ENCODE measurements around the gene CAMK2B. TPM values are rescaled to one million over a fixed set of nuclear protein-coding genes. Genes with fewer than 3 reads are reported as not detected.

CAMK2B gene
- total and polyA plus RNA-seq, 2 of the 13 experiments (the other 11 are each of a cell fraction or from before 2014, with no cell fraction given): 0.27 to 0.48 TPM

- TF ChIP-seq FIP1L1 (IDR thresholded peaks at IDR 0.05; ENCODE audit: borderline replicate concordance, insufficient read depth, low read depth, low read length) (no peak), POGK (CRISPR knock-in tag; conservative IDR thresholded peaks at IDR 0.05) (no peak), SMAD3 (CRISPR knock-in tag; IDR thresholded peaks at IDR 0.05) (no peak), RFX3 (CRISPR knock-in tag; IDR thresholded peaks at IDR 0.05) (peak; percentile 77), HMGXB4 (CRISPR knock-in tag; IDR thresholded peaks at IDR 0.05; ENCODE audit: borderline replicate concordance in 1 of 2, low read depth in 1 of 2) (no peak), MED13 (CRISPR knock-in tag; IDR thresholded peaks at IDR 0.05) (no peak), ZNF331 (CRISPR knock-in tag; IDR thresholded peaks at IDR 0.05) (no peak), ZNF562 (CRISPR knock-in tag; IDR thresholded peaks at IDR 0.05; ENCODE audit: borderline replicate concordance) (no peak), SIN3A (IDR thresholded peaks at IDR 0.05; ENCODE audit: borderline replicate concordance, low read depth, low read length) (no peak), ZNF891 (CRISPR knock-in tag; IDR thresholded peaks at IDR 0.05) (no peak), ARID2 (CRISPR knock-in tag; IDR thresholded peaks at IDR 0.05; ENCODE audit: borderline replicate concordance) (no peak), CCDC6 (CRISPR knock-in tag; IDR thresholded peaks at IDR 0.05) (no peak), HOXA3 (CRISPR knock-in tag; IDR thresholded peaks at IDR 0.05) (peak; percentile 18; the same call in 1 of the 2 replicates), PRDM15 (CRISPR knock-in tag; IDR thresholded peaks at IDR 0.05) (no peak), NRL (CRISPR knock-in tag; IDR thresholded peaks at IDR 0.05; ENCODE audit: borderline replicate concordance) (0 out of 2 replicates have a peak, but pooled peaks have one; percentile 6), KLF13 (CRISPR knock-in tag; IDR thresholded peaks at IDR 0.05) (no peak), BRF2 (CRISPR knock-in tag; IDR thresholded peaks at IDR 0.05) (no peak), CEBPG (CRISPR knock-in tag; IDR thresholded peaks at IDR 0.05) (no peak), BCL3 (CRISPR knock-in tag; IDR thresholded peaks at IDR 0.05) (no peak)
Measured at GRCh38 chr7:44257618-44258422, 67.6 kb downstream of the CAMK2B start (continued).
